GM19372 (cell line): ENCODE results near the gene COL18A1.
"Not testable (repeated sequence)": the region's sequence is repeated elsewhere in the genome, so short reads cannot be mapped to it uniquely, and the experiment has no call there.

Source experiments
- ATAC-seq: cut with Tn5 transposase; IDR thresholded peaks from one replicate; pipeline ENCODE4 v1.9.1; 2021; ENCODE audit warnings: mild to moderate bottlenecking, low read depth, moderate library complexity; ENCODE audit not compliant: unreplicated experiment

COL18A1 gene

DNA sequence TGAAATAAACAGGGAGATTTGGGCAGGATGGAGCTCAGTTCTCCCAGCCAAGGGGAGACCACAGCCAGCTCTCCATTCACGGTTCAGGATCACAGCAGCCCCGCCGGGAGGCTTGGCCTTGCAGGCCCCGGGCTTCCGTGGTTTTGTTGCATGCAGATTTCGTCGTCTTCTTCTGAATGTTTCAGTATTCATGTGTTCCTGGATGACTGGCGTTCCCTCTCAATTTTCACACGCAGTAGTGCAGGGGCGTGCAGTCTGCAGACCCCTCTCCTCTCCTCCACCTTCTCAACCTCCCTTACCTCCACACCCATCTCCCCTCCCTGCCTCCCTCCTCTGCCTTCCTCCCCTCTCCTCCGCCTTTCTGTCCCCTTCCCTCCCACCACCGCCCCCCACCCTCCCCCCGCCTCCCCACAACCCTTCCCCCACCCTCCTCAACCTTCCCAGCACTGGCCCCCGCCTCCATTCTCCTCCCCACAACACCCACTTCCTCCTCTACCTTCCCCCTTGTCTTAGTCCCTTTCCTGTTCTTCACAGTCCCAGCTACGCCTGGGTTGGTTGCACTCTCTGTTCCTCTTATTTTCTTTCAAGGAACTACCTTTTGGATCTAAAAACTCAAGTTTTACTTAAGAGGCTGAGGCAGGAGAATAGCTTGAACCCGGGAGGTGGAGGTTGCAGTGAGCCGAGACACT lies 145.7 kb downstream of the COL18A1 start:
- ATAC-seq: no peak

DNA sequence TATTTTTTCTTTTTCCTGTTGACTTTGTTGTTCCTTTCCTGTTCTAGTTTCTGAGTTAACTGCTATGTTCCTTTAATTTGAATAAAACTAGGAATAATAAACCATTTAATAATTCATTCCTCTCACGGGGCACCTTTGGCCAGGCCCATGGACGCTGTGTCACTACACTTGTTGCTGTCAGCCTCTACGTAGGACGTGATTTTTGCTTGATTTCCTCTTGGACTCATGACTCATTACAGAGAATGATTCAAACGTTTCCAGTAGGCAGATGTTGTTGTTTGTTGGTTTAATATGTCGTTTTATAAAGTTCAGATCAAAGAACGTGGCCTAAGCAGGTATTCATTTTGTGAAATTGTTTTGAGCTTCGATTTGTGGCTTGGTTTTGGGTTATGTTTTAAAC lies 146.4 kb downstream of the COL18A1 start:
- ATAC-seq: no peak

DNA sequence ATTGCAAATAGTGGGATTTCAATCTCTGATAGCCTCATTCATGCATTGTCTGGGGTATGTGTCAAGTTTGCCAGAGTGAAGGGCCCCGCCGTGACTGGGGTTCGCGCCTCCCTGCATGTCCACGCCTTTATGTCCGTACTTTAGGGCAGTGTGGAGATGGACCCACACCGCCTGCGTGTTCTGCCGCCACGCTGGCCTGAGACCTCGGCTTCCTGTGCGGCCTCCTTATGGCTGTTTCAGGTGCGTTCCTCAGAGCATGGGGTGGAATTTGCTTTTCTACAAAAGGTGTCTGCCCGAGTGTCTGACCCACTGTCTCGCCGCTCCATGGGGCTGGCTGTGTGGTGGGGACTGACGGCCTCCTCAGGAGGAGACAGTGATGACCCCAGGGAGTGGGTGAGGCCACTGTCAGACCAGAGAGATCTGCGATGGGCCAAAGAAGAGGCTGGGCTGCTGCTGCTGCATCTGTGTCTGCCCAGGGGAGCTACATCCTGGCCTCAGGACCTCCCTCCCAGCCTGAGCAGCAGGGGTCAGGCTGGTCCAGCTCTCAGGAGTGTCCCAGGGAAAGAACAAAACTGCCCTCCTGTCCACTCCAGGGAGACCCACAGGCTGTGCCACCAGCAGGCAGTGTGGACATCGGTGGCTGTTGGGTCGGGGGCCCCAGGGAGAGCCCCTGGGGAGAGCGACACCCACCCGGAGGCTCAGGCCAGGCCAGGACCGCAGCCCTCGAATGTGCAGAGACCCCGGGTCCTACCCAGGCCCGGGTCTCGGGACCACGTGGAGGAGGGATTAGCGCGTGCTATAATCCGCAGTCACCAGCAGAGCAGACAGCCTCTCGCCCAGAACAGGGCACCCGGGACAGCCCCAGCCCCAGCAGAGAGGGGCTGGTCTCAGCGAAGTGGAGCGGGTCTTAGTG lies 147.1 kb downstream of the COL18A1 start:
- ATAC-seq: no peak

DNA sequence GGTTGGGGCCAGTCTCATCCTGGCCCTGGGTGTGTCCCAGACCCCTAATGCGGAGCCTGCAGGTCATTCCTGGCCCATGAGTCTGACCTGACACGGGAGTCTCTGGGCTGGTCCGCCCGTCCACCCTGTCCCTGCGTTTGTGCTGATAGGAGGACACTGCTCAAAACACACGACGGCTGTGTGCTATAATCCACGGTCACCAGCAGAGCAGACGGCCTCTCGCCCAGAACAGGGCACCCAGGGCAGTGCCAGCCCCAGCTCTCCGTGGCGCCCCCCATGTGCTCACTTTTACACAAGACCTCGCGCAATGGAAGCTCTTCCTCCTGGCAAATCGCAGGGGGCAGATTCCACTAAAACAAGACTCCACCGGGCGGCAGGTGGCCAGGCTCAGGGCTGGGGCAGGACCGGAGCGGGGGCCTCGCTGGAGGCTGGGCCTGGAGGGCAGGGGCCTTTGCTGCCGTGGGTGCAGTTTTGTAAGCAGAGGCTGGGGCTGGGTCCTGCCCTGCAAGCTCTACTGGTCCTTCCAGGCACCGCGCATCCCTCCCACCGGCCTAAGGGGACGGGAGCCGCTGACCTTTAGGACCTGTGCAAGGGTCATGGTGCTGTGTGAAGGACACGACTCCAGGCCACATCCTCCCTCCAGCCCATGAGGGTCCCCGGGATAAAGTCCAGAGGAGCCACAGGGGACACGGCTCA lies 147.9 kb downstream of the COL18A1 start:
- no peak for ATAC-seq

DNA sequence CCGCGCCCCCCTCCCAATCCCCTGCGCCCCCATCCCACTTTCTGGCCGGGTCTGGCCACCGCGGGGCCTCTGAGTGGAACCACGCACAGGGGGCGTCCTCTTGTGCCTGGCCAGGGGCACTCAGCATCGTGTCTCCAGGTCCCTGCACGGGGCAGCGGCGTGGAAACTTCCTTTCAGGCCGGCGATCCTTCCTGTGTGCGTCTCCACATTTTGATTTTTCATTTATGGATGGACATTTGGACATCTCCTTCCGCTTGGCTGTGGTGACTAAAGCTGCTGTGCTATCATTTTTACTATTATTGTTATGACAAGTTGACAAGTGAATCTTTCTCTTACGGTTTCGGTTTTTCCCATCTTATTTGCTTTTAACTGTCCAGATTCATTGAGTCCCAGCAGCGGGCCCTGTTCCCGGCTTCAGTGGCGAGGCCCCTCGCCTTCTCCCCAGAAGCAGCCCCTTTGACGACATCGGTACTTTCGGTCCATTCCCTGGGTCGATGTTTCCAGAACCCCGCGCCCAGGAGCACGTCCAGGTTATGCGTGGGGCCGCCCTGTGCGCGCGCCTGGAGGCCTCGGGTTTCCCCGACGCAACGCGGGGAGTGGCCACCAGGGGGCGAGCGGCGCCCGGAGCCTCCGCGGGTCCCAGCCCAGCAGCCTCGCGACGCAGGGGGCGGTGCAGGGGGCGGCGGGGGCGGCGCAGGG lies 149.7 kb downstream of the COL18A1 start:
- ATAC-seq: no peak

DNA sequence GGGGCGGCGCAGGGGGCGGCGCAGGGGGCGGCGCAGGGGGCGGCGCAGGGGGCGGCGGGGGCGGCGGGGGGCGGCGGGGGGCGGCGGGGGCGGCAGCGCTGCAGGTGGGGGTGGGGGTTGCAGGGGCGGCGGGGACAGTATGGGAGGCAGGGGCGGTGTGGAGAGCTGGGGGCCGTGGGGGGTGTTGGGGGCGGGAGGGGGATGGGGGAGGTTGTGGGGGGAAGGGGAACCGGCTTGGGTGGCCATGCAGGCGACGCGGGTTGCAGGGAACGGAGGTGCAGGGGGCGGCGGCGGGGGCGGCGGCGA lies 150.2 kb downstream of the COL18A1 start:
- ATAC-seq: no peak

DNA sequence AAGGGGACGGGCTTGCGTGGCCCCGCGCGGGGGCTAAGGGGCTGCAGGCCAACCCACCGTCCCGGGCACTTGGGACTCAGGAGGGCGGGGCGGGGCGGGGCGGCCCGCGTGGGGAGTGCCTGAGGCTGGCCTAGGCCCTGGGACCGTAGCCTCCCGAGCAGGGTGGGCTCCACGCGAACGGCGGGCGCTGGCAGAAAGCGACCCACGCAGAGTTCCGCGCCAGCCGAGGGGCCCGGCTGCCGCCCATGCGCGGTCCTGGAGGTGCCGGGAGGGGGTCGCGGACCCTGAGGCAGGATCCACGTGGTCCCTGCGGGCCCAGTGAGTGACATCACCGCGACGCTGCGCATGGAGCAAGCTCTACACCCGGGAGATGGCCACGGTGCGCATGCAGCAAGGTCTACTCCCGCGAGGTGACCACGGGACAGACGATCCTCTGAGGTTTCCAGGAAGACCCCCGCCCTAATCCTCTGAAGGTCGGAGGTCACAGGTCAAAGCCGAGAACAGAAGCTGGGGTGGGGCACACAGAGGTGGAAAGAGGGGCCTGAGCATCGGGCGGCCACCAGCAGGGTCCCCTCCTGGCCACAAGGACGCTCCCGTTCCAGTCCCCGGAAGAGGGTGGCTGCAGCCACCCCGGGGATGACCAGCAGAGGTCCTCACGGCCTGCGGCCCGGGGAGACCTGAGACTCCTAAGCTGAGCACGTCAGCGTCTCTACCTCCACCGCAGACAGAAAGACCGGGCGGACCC lies 150.8 kb downstream of the COL18A1 start:
- ATAC-seq: no peak

DNA sequence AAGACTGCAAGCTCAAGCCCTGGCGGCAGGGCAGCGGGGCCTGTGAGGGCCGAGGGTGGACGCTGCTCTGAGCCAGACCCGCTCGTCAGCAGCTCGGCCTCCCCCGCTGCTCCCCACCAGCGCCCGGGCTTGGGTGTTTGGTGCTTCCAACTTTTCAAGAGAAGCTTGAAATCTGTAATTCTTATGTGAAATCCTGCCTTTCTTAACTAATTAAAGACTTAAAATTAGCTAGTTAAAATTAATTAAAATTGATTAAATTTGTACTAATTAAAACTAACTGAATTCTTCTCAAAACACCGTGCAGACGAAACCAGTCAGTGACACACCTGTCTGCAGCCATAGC lies 151.3 kb downstream of the COL18A1 start:
- ATAC-seq: no peak

DNA sequence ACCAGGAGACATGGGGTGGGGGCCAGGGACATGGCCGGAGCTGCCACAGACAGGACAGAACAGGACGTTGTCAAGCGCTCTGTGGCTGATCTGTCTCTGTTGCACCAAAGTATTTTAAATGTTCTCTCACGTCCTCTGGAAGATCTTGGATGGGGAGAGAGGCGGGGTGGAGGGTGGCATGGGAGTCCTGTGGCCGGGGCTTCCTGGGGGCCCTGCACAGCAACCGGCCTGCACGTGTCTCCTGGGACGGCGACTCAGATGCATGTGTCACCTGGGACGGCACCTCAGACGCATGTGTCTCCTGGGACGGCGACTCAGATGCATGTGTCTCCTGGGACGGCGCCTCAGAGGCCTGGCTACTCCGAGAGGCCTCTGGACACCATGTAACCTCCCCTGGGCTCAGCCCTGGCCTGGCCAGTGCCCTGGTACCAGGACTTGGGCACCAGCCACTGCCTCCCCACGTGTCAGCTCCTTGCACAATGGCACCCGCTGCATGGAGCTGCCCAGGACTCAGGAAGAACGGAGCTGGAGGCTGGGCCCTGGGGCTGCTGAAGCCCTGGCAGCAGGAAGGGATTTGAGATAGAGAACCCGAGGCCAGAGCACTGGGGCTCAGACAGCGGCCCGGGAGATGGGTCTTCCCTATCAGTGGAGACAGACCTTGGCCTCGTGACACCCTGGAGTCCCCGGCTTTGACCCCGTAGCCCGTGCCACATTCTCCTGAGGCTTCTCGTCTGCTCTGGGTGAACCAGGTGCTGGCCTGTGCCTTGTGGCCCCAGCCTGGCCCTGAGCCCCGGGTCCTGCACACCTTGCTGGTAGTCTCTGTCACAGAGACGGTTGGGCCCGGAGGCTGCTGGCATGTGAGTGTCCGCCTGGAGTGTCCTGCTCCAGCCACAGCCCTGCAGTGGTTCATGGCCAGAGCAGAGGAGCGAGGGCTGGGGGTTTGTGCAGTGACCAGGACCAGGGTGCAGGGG lies 152.0 kb downstream of the COL18A1 start:
- ATAC-seq: no peak

DNA sequence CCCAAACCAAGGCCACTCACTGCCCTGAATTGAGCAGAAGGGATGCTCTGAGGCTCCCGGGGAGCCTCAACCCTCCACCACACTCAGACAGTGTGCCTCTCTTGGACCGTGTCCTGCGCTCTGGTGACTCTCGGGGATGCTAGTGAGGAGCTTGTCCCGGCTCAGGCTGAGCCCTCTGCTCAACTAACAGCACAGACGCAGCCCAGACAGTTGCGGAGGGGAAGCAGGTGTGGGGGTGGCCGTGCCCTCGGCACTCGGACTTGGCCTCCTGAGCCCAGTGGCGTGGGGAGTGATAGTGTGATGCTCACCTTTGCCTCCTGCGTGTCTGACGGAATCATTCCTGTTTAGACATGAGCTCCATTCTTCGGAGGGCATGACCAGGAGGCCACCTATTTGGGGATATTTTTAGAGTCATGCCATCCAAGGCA lies 152.7 kb downstream of the COL18A1 start:
- no peak for ATAC-seq

DNA sequence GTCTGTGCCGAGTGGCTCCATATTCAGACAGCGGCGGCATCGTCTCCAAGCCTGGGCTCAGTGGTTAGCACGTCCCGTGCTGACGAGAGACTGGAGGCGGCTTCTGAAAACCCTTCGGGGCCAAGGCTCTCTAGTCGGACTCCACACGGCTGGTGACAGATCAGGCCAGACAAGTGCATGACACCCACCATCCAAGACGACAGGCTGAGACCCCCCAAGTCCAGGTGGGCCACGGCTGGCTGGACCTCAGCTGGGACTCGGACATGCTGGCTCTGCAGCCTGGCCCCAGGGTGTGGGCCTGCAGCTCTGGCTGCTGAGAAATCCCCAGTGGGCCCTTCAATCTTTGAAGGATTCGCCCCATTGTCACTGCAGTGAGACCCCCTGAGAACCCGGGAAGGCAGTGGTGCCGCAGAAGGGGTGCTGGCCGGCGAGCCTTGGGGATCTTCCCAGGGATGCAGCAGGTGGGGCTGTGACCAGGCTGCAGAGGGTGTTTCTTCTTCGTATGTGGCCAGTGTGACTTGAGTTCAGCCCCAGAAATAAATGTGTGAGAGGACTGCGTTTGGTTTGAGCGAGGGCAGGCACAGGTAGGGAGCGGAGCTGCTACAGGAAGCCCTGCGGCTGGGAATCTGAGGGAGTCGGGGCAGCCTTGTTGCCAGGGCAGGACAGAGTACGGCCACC lies 153.2 kb downstream of the COL18A1 start:
- ATAC-seq: no peak

DNA sequence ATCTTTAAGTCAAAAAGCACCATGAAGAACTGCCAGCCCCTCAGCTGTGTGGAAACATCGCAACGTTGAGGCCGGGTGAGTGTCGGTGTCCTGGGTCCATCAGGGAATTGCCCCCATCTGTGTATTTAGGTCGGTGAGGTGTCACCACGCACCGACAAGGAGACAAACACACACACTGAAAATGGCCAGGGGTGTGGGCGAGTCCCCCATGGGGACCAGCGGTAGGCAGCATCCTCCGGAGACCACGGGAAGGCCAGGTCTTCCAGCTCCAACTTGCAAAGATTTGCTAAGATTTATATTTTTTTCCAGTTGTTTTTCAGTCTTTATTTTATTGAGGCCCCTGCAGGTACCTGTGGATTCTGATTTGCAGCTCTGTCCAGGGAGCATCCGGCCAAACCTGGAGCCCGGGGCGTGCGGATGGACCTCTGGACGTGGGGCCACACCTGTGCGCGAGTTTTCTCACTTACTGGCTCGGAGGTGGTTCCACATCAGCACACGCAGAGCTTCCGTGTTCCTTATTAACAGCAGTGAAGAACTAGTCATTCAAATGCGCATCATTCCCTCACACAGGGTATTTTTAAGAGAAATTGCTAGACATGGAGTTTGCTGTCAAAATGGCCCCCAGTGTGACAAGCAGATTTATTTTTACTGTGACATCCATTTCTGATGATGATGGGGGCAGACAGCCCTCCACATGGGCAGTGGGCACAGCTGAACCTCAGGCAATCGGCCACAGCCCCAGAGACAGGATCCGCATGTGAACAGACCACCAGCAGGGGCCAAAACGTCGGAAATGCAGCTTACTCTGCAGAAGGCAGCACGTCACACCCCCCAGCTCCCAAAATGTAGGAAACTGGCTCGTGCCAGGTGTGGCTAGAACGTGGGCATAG lies 154.5 kb downstream of the COL18A1 start:
- ATAC-seq: no peak

DNA sequence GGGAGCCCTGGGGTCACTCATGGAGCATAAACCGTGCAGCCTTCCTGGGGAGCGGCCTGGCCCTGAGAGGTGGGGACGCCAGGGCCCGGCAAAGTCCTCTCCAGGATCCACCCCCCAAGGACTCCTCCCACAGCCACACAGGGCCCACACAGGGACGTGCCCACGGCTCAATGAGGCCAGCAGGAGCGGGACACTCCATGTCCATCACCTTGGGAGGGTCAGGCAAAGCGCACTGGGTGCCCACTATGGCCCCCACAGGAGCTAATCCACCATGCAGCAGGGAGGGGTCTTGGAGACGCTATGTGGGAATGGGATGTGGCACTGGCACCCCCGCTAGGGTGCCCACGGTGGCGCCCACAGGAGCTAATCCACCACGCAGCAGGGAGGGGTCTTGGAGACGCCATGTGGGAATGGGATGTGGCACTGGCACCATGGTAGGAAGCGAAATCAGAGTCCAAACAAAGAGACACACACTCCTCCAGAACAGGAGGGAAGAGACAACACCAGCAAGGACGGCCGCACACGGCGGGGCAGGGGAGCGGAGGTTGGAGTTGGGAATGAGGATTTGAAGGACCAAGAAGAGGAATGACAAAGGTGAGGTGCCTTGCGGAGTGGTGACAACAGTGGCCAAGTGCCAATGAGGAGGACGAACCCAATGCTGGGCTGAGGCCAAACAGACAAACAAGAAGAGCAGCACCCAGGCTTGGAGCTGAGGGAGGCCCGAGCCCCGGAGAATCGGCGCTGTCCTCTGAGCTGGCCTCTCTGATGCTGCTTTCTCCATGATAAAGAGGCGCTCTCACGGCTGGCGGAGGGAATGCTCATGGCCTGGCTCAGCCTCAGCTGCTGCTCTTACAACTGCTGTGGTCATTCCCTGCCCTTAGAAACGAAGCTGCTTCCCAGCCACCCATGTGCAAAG lies 155.4 kb downstream of the COL18A1 start:
- no peak for ATAC-seq

DNA sequence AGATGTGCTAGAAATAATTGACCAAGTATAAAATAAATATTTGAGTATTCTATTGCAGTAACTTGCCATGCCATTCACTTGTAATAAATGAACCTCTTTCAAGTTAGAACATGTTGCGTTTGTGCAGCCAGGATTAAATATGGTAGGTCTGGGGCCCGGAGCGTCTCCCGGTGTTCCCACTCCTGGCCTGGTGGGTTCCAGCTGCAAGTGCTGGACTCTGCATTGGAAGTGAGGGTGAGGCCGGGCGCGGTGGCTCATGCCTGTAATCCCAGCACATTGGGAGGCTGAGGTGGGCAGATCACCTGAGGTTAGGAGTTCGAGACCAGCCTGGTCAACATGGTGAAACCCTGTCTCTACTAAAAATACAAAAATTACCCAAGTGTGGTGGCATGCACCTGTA lies 156.3 kb downstream of the COL18A1 start:
- ATAC-seq: not testable (repeated sequence)

DNA sequence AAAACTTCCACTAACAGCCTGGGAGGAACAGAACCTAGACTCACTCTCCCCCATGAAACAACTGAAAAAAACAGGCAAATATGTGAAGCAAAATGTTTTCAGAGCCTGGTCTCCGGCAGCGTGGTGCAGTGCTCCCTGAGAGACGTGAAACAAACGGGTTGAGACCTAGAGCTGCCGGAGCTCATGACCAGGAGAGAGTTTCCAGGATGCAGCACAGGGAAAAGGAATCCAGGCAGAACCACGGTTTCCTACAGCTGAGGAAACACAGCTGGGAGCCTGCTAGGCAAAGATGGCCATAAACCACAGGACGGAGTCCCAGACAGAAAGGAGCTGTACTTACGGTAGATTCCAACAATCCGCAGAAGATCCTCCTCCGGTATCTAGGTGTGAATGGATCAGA lies 157.4 kb downstream of the COL18A1 start:
- no peak for ATAC-seq

DNA sequence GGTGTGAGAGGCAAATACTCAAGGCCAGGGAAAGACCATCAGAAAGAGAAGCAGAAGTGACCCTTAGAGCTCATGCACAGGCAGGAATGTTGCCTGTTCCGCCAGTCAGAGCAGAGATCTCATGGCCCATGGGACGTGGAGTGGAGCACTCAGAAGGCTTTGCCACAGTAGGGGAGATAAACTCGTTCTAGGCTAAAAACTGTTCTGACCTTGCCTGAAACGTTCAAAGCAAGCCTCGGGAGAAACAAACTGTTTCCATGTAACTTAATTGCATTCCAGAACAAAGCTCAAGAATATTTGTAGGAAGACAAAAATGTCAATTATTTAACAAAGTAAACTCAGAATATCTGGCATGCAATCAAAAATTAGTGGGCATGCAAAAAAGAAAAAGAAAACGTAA lies 158.0 kb downstream of the COL18A1 start:
- ATAC-seq: no peak
